ENCODE data around the gene C1orf216. TPM values are rescaled to one million over a fixed set of nuclear protein-coding genes. Genes with fewer than 3 reads are reported as not detected.
A peak's percentile ranks its signal among the peaks of the same experiment; 100 is the strongest.

C1orf216 gene, protein sequence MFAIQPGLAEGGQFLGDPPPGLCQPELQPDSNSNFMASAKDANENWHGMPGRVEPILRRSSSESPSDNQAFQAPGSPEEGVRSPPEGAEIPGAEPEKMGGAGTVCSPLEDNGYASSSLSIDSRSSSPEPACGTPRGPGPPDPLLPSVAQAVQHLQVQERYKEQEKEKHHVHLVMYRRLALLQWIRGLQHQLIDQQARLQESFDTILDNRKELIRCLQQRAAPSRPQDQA
- total RNA-seq (2021) (7.2 to 10.1 TPM (median 8.6 TPM) in 3 replicates), Bru-seq, nascent RNA (percentile 71 among the genes with signal in this experiment)
- long read RNA-seq, experiment 1, transcript C1orf216-201 (2 exons, 3,218 nt) = major isoform, 24 of 30 reads
- long read RNA-seq, experiment 1, partial matches to known transcripts = 1 of 30 reads
- long read RNA-seq, experiment 1, other reads (novel, unspliced or antisense) = 4 of 30 reads
- long read RNA-seq, experiment 2, partial matches to known transcripts = 0 of 7 reads
- long read RNA-seq, experiment 2, other reads (novel, unspliced or antisense) = 6 of 7 reads
- long read RNA-seq, experiment 3, partial matches to known transcripts = 0 of 6 reads
- long read RNA-seq, experiment 3, other reads (novel, unspliced or antisense) = 4 of 6 reads

DNA sequence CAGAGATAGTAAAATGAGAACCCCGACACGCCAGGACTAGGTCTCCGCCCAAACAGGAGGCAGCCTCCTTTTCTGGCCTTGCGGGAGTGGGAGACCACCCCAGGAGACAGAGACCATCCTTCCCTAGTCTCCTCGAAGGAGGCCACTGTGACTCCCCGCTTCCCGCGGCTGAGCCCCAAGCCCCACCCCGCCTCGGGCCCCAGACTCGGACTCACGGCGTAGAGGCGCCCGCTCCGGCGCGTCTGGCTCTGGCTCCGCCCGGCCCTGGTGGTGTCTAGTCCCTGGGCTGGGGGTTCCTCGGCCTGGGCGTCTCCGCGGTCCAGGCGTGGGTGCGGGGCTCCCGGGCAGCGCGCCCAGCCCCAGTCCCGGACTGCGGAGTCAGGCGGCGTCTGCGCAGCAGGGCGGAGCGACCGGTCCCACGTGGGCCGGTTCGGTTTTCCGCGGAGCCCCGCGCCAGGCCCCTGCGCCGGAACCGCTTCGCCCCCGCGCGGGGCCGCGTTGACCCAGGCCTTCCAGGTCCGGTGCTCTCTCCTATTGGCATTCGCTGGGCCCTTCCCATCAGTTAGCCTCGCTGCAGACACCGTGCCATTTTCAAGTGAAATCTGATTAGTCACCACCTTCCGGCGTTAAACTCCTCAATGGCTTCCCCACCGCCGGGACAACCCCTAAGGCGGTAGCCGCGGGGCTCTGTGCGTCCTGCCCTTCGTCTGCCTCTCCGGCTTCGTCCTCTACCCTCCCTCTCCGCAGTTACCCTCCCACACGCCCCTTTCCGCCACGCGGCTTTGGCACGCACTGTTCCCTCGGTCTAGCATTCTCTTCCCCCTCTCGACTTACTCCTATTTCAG is at the start of gene C1orf216:
Gene C1orf216 (minus strand): TSS at position 393 of the 845 bp plus-strand sequence. CDS start 2,563 bp downstream, outside the sequence.
- peak; percentile 58 for ATAC-seq
- Mint-ChIP-seq H3K27ac (peak within 1 kb of the TSS; percentile 37; the same call in 1 of the 2 replicates), H3K9me3 (no peaks in the 10 kb centered on the region), H3K27me3 (ENCODE audit: low read depth) (peaks cover 10% of the 10 kb centered on the region), H3K4me3 (peak within 1 kb of the TSS; percentile 81), H3K4me1 (peaks cover 19% of the 10 kb centered on the region), H3K36me3 (peaks cover 3% of the 10 kb centered on the region; the same call in 1 of the 2 replicates)
- peak; percentile 65 for DNase-seq (ENCODE audit: low spot score)
- ChIA-PET POLR2A (interaction anchor here (1.1 to 1.5 kb wide), 2 partner anchors 12 to 162 kb away, joined by 4 to 7 read pairs; partner anchors contain the start of genes KIAA0319L and NCDN), CTCF (interaction anchor here (0.9 to 5.5 kb wide), 7 partner anchors 9 to 154 kb away, joined by 3 to 104 read pairs (median 6); partner anchors contain the start of gene TFAP2E)
- TF ChIP-seq, protein P1, sequence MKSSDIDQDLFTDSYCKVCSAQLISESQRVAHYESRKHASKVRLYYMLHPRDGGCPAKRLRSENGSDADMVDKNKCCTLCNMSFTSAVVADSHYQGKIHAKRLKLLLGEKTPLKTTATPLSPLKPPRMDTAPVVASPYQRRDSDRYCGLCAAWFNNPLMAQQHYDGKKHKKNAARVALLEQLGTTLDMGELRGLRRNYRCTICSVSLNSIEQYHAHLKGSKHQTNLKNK (CRISPR knock-in tag; IDR thresholded peaks at IDR 0.05) = no peak
- TF ChIP-seq, protein P2, sequence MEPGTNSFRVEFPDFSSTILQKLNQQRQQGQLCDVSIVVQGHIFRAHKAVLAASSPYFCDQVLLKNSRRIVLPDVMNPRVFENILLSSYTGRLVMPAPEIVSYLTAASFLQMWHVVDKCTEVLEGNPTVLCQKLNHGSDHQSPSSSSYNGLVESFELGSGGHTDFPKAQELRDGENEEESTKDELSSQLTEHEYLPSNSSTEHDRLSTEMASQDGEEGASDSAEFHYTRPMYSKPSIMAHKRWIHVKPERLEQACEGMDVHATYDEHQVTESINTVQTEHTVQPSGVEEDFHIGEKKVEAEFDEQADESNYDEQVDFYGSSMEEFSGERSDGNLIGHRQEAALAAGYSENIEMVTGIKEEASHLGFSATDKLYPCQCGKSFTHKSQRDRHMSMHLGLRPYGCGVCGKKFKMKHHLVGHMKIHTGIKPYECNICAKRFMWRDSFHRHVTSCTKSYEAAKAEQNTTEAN (CRISPR knock-in tag; IDR thresholded peaks at IDR 0.05) = no peak
- TF ChIP-seq, protein P3, sequence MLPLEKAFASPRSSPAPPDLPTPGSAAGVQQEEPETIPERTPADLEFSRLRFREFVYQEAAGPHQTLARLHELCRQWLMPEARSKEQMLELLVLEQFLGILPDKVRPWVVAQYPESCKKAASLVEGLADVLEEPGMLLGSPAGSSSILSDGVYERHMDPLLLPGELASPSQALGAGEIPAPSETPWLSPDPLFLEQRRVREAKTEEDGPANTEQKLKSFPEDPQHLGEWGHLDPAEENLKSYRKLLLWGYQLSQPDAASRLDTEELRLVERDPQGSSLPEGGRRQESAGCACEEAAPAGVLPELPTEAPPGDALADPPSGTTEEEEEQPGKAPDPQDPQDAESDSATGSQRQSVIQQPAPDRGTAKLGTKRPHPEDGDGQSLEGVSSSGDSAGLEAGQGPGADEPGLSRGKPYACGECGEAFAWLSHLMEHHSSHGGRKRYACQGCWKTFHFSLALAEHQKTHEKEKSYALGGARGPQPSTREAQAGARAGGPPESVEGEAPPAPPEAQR (CRISPR knock-in tag; IDR thresholded peaks at IDR 0.05) = no peak
- TF ChIP-seq, protein P4, sequence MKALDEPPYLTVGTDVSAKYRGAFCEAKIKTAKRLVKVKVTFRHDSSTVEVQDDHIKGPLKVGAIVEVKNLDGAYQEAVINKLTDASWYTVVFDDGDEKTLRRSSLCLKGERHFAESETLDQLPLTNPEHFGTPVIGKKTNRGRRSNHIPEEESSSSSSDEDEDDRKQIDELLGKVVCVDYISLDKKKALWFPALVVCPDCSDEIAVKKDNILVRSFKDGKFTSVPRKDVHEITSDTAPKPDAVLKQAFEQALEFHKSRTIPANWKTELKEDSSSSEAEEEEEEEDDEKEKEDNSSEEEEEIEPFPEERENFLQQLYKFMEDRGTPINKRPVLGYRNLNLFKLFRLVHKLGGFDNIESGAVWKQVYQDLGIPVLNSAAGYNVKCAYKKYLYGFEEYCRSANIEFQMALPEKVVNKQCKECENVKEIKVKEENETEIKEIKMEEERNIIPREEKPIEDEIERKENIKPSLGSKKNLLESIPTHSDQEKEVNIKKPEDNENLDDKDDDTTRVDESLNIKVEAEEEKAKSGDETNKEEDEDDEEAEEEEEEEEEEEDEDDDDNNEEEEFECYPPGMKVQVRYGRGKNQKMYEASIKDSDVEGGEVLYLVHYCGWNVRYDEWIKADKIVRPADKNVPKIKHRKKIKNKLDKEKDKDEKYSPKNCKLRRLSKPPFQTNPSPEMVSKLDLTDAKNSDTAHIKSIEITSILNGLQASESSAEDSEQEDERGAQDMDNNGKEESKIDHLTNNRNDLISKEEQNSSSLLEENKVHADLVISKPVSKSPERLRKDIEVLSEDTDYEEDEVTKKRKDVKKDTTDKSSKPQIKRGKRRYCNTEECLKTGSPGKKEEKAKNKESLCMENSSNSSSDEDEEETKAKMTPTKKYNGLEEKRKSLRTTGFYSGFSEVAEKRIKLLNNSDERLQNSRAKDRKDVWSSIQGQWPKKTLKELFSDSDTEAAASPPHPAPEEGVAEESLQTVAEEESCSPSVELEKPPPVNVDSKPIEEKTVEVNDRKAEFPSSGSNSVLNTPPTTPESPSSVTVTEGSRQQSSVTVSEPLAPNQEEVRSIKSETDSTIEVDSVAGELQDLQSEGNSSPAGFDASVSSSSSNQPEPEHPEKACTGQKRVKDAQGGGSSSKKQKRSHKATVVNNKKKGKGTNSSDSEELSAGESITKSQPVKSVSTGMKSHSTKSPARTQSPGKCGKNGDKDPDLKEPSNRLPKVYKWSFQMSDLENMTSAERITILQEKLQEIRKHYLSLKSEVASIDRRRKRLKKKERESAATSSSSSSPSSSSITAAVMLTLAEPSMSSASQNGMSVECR (CRISPR knock-in tag; IDR thresholded peaks at IDR 0.05; ENCODE audit: borderline replicate concordance) = no peak
- TF ChIP-seq ZNF232 (CRISPR knock-in tag; IDR thresholded peaks at IDR 0.05) = peak; percentile 37; the same call in 1 of the 2 replicates
- TF ChIP-seq, protein P5, sequence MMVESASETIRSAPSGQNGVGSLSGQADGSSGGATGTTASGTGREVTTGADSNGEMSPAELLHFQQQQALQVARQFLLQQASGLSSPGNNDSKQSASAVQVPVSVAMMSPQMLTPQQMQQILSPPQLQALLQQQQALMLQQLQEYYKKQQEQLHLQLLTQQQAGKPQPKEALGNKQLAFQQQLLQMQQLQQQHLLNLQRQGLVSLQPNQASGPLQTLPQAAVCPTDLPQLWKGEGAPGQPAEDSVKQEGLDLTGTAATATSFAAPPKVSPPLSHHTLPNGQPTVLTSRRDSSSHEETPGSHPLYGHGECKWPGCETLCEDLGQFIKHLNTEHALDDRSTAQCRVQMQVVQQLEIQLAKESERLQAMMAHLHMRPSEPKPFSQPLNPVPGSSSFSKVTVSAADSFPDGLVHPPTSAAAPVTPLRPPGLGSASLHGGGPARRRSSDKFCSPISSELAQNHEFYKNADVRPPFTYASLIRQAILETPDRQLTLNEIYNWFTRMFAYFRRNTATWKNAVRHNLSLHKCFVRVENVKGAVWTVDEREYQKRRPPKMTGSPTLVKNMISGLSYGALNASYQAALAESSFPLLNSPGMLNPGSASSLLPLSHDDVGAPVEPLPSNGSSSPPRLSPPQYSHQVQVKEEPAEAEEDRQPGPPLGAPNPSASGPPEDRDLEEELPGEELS (CRISPR knock-in tag; IDR thresholded peaks at IDR 0.05) = no peak
- TF ChIP-seq, protein P6, sequence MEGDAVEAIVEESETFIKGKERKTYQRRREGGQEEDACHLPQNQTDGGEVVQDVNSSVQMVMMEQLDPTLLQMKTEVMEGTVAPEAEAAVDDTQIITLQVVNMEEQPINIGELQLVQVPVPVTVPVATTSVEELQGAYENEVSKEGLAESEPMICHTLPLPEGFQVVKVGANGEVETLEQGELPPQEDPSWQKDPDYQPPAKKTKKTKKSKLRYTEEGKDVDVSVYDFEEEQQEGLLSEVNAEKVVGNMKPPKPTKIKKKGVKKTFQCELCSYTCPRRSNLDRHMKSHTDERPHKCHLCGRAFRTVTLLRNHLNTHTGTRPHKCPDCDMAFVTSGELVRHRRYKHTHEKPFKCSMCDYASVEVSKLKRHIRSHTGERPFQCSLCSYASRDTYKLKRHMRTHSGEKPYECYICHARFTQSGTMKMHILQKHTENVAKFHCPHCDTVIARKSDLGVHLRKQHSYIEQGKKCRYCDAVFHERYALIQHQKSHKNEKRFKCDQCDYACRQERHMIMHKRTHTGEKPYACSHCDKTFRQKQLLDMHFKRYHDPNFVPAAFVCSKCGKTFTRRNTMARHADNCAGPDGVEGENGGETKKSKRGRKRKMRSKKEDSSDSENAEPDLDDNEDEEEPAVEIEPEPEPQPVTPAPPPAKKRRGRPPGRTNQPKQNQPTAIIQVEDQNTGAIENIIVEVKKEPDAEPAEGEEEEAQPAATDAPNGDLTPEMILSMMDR (IDR thresholded peaks at IDR 0.05) = no peak
- TF ChIP-seq JUN (CRISPR knock-in tag; IDR thresholded peaks at IDR 0.05) = no peak
- 0 out of 2 replicates have a peak, but pooled peaks have one; percentile 46 for TF ChIP-seq TCF7 (CRISPR knock-in tag; IDR thresholded peaks at IDR 0.05; ENCODE audit: low read depth)
- no peak for TF ChIP-seq GABPB1 (CRISPR knock-in tag; IDR thresholded peaks at IDR 0.05)
- TF ChIP-seq NR3C1 (CRISPR knock-in tag; conservative IDR thresholded peaks at IDR 0.05; ENCODE audit: low read depth) = no peak
- TF ChIP-seq SMAD4 (CRISPR knock-in tag; IDR thresholded peaks at IDR 0.05) = no peak
- TF ChIP-seq, protein P7, sequence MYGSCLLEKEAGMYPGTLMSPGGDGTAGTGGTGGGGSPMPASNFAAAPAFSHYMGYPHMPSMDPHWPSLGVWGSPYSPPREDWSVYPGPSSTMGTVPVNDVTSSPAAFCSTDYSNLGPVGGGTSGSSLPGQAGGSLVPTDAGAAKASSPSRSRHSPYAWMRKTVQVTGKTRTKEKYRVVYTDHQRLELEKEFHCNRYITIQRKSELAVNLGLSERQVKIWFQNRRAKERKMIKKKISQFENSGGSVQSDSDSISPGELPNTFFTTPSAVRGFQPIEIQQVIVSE (CRISPR knock-in tag; IDR thresholded peaks at IDR 0.05; ENCODE audit: borderline replicate concordance) = no peak
- TF ChIP-seq, protein P8, sequence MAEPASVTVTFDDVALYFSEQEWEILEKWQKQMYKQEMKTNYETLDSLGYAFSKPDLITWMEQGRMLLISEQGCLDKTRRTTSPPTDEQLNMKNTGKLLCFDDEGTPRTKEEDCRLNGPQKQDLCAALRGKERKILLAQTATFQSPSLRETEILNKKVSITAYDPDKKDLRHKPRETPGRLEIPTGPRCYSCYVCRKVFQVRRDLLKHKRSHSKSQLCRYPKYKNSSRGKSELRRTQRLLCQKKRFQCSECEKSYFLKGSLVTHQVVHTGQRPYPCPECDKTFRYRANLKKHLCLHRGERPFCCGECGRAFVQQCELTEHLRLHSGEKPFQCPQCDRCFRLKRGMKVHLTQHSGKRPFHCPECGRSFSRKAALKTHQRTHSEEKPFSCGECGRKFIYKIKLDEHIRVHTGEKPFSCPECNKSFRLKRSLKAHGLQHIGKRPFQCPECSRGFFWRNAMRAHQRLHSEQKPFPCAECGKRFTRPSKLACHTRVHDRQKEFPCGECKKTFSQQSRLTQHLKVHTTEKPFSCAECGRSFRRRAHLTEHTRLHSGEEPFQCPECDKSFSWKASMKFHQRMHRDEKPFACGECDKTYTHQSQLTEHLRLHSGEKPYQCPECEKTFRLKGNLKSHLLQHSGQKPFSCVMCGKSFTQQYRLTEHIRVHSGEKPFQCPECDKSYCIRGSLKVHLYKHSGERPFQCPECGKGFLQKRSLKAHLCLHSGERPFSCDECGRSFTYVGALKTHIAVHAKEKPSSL (CRISPR knock-in tag; conservative IDR thresholded peaks at IDR 0.05) = no peak

Data from WTC11 (cell line).